ENCODE results near the gene ZNF827. TPM values are rescaled to one million over a fixed set of nuclear protein-coding genes. Genes with fewer than 3 reads are reported as not detected.

ZNF827 gene
- total RNA-seq, 1 donor from 2014 or later = 19.5 TPM

DNA sequence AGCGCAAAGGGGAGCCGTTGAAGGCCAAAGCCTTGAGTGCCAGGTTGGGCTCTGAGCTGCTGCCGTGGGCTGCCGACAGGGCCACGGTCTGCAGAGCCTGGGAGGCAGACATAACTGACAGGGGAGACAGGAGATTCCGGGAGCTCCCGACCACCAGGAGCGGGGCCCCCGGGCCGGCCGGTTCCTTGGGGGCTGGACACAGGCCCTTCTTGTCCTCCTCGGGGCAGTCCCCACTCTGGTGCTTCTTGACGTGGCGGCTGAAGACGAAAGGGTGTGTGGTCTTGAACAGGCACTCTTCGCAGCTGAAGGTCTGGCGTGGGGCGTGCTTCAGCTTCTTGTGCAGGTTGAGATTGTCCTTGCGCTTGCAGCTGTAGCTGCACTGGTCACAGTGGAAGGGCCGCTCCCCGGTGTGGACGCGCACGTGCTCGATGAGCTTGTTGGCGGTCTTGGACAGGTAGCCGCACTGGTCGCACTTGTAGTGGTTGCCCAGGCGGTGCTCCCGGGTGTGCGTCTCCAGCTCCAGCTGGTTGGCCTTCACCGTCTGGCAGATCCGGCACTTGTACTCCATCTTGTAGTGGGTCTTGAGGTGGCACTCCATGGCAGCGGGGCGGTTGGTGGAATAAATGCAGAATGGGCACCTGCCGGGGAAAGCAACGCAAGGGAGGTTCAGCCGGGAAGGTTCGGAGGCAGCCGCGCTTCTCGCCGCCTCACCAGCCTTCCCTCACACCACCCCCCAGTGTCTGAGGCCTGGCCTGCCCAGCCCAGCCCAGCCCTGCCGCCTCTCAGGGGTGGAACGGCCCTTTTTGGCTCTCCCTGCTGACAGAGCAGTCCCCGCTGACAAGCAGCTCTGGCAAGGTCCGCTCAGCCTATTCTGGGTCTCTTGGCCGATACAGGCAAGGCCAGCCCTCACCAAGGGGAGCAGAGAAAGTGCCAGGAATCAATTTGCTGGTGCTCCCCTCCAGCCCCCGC is 177.4 kb downstream of the ZNF827 start:
- Histone ChIP-seq H3K27ac (no peak overlapping the region), H3K36me3 (peaks cover 29 to 48% of the 10 kb centered on the region in 2 donors), H3K27me3 (no peaks in the 10 kb centered on the region), H3K4me1 (no peaks in the 10 kb centered on the region), H3K9me3 (no peaks in the 10 kb centered on the region), H3K4me3 (no peak overlapping the region)
- intact Hi-C loops (cut with DNase I) = no loop called here
- no peak for DNase-seq (ENCODE audit: low spot score in 2 of 2)
- no peak for TF ChIP-seq CTCF (IDR thresholded peaks at IDR 0.05)

GRCh38 chr4:145760176-145760575 is 178.4 kb downstream of the ZNF827 start:
- no peak for DNase-seq (ENCODE audit: low spot score in 2 of 2)
- Histone ChIP-seq H3K36me3 (peaks cover 29 to 42% of the 10 kb centered on the region in 2 donors), H3K4me1 (no peaks in the 10 kb centered on the region), H3K27ac (no peak overlapping the region), H3K4me3 (no peak overlapping the region), H3K27me3 (no peaks in the 10 kb centered on the region), H3K9me3 (no peaks in the 10 kb centered on the region)
- intact Hi-C loops (cut with DNase I) = no loop called here
- no peak for TF ChIP-seq CTCF (IDR thresholded peaks at IDR 0.05)

DNA sequence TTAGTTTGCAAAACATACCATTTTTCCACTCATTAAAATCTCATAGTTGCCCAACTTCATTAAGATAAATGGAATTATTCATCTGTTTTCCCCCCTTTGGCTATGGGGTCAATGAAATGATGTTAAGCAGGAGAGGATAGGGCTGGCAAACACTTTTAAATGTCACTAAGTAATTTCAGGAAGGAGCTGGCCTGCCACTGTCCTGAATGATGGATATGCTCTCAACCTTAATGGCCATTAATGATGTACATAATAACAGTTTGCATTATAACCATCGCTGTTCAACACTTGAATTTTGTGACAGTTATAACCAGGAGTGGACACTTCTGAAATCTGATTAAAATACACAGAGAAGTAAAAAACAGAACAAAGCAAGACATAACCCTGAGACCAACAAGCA is 181.4 kb downstream of the ZNF827 start:
- peaks cover 13 to 23% of the 10 kb centered on the region in 2 donors for H3K36me3 ChIP-seq
- no peaks in the 10 kb centered on the region for H3K27me3 ChIP-seq
- no peak overlapping the region for H3K4me3 ChIP-seq
- no peak for DNase-seq (ENCODE audit: low spot score in 2 of 2)
- no peak for TF ChIP-seq CTCF (IDR thresholded peaks at IDR 0.05)
- H3K9me3 ChIP-seq = no peaks in the 10 kb centered on the region
- intact Hi-C loops (cut with DNase I) = no loop called here
- H3K27ac ChIP-seq = no peak overlapping the region
- H3K4me1 ChIP-seq = no peaks in the 10 kb centered on the region

- no peak for DNase-seq (ENCODE audit: low spot score in 2 of 2)
Observed at GRCh38 chr4:145756244-145756643, 182.4 kb downstream of the ZNF827 start.

GRCh38 chr4:145755802-145756201 is 182.8 kb downstream of the ZNF827 start:
- DNase-seq (ENCODE audit: low spot score in 2 of 2) = no peak
- no peaks in the 10 kb centered on the region for H3K27me3 ChIP-seq
- H3K4me1 ChIP-seq = no peaks in the 10 kb centered on the region
- no peak for TF ChIP-seq CTCF (IDR thresholded peaks at IDR 0.05)
- no peaks in the 10 kb centered on the region for H3K9me3 ChIP-seq
- H3K36me3 ChIP-seq = peaks cover 8 to 9% of the 10 kb centered on the region in 2 donors
- H3K27ac ChIP-seq = no peak overlapping the region
- H3K4me3 ChIP-seq = no peak overlapping the region
- intact Hi-C loops (cut with DNase I) = no loop called here

More at GRCh38 chr4:145756244-145756643, 182.4 kb downstream of the ZNF827 start:
- Histone ChIP-seq H3K4me3 (no peak overlapping the region), H3K36me3 (peaks cover 13 to 14% of the 10 kb centered on the region in 2 donors), H3K27me3 (no peaks in the 10 kb centered on the region), H3K27ac (no peak overlapping the region), H3K9me3 (no peaks in the 10 kb centered on the region), H3K4me1 (no peaks in the 10 kb centered on the region)
- intact Hi-C loops (cut with DNase I) = no loop called here
- no peak for TF ChIP-seq CTCF (IDR thresholded peaks at IDR 0.05)

Measured in ascending aorta (tissue), 2 donors.